Mucosa of descending colon (tissue), 3 donors: ENCODE measurements around the gene SOX6. TPM values are rescaled to one million over a fixed set of nuclear protein-coding genes. Genes with fewer than 3 reads are reported as not detected.
A peak's percentile ranks its signal among the peaks of the same experiment; 100 is the strongest.

ENCODE experiments used
- ATAC-seq: fragments of 200-7000 bp; cut with Tn5 transposase; one replicate; pipeline ENCODE4 v1.9.1; 2020; ENCODE audit warnings: mild to moderate bottlenecking, moderate library complexity
- DNase-seq, 3 donors: peaks; one replicate each; pipeline ENCODE4 v3.0.0-alpha.2; 2020
- H3K36me3 ChIP-seq: fragments of 200-600 bp; one replicate; pipeline ENCODE4 v1.8.0; 2021; ENCODE audit warnings: low read depth, mild to moderate bottlenecking
- H3K4me1 ChIP-seq: fragments of 200-600 bp; one replicate; pipeline ENCODE4 v1.8.0; 2021; ENCODE audit warnings: low read depth, mild to moderate bottlenecking
- H3K4me3 ChIP-seq: fragments of 200-600 bp; one replicate; pipeline ENCODE4 v1.8.0; 2021; ENCODE audit warnings: mild to moderate bottlenecking
- H3K9me3 ChIP-seq: fragments of 200-600 bp; one replicate; pipeline ENCODE4 v1.8.0; 2021; ENCODE audit warnings: mild to moderate bottlenecking
- intact Hi-C, 2 donors: fragments of 100-400 bp; cut with DNase I in 1 of 2; cut with micrococcal nuclease in 1 of 2; formaldehyde crosslinking; loops; one replicate each; pipeline versions ENCODE4 v1.11.0 to v1.11.1; 2022; cut with DNase I, micrococcal nuclease
- total RNA-seq, 3 donors: library from RNA; stranded (reverse); fragmentation: NEBNext Ultra II Directional in 2 of 3; extraction: Animal tissue kit (Norgen Biotek cat#: 25700) in 2 of 3; gene quantifications; one replicate each; pipeline versions ENCODE4 v1.2.1 to v1.2.4, GENCODE V29; 2021 to 2023
- TF ChIP-seq, protein P1 (sequence below): fragments of 200-600 bp; IDR thresholded peaks from one replicate; pipeline ENCODE4 v1.8.0; 2022; ENCODE audit warnings: antibody characterized with exemption, mild to moderate bottlenecking
- donor health status: DM: no; HTN: no; CAD: no; lungs with moderate emphysema.
- donor health status: DM: no; HTN: no; CAD: no.
- donor health status: DM: no; HTN: yes; CAD: no.

Gene SOX6
- total RNA-seq, 3 donors from 2014 or later = 5.8 to 6.5 (median 6.0) TPM

DNA sequence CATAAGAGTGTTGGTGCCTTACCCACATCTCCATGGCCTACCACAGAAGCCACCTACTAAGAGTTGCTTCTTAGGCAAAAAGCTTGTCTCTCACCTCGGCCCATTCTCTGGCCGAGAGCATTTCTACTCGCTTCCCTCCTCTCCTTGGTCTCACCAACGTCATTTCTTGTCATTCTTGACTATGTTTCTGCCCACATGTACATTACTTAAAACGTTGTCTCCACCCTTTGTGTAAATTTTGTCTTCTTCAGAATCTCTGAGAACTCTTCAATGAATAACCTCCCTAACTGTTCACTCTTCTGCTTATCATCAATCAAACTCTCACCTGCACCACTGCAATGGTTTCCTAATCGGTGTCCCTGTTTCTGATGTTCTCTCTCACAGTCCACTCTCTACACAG is 20.1 kb downstream of the SOX6 start:
- DNase-seq = peak in 1 of 3 donors; percentile 6
- H3K9me3 ChIP-seq = no peaks in the 10 kb centered on the region
- peak; percentile 15 for ATAC-seq
- intact Hi-C loops = no loop called here
- H3K4me3 ChIP-seq = no peak overlapping the region
- TF ChIP-seq, protein P1, sequence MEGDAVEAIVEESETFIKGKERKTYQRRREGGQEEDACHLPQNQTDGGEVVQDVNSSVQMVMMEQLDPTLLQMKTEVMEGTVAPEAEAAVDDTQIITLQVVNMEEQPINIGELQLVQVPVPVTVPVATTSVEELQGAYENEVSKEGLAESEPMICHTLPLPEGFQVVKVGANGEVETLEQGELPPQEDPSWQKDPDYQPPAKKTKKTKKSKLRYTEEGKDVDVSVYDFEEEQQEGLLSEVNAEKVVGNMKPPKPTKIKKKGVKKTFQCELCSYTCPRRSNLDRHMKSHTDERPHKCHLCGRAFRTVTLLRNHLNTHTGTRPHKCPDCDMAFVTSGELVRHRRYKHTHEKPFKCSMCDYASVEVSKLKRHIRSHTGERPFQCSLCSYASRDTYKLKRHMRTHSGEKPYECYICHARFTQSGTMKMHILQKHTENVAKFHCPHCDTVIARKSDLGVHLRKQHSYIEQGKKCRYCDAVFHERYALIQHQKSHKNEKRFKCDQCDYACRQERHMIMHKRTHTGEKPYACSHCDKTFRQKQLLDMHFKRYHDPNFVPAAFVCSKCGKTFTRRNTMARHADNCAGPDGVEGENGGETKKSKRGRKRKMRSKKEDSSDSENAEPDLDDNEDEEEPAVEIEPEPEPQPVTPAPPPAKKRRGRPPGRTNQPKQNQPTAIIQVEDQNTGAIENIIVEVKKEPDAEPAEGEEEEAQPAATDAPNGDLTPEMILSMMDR = no peak
- H3K36me3 ChIP-seq = no peaks in the 10 kb centered on the region
- H3K4me1 ChIP-seq = peaks cover 9% of the 10 kb centered on the region

DNA sequence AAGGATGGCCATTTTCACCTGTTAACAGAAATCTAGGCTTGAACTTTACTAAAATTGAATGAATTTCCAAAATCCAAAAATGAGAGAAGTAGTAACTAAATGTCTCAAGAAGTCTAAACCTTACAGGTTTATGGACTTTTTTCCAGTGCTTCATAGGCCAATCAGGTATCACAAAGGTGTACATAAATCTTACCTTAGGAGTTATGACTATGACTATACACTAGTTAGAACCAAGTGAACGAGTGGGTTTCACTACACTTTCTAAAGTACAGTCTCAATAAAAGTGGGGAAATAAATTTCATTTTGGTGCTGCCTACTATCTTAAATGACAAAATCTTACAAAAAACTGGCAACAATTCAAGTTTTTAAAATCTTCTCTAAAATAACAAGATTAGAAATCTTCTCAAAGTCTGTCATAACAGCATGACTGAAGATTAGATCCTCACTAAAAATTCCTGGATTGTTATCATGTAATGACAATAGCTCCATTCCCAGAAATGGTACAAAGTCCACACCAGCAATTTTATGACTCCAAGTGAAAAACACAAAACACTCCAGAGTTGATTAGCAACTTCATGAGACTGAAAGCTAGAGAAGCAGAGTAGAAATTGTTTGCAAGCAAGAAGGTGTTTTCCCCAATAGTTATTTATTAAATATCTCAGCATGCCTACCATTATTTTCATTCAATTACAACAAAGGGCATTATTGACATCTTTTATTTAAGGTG is 20.9 kb downstream of the SOX6 start:
- Histone ChIP-seq H3K9me3 (no peaks in the 10 kb centered on the region), H3K36me3 (no peaks in the 10 kb centered on the region), H3K4me1 (peaks cover 9% of the 10 kb centered on the region), H3K4me3 (no peak overlapping the region)
- intact Hi-C loops = no loop called here
- TF ChIP-seq, protein P1 = no peak
- DNase-seq (peak in 1 of 3 donors; percentile 33), ATAC-seq (peak; percentile 94)

DNA sequence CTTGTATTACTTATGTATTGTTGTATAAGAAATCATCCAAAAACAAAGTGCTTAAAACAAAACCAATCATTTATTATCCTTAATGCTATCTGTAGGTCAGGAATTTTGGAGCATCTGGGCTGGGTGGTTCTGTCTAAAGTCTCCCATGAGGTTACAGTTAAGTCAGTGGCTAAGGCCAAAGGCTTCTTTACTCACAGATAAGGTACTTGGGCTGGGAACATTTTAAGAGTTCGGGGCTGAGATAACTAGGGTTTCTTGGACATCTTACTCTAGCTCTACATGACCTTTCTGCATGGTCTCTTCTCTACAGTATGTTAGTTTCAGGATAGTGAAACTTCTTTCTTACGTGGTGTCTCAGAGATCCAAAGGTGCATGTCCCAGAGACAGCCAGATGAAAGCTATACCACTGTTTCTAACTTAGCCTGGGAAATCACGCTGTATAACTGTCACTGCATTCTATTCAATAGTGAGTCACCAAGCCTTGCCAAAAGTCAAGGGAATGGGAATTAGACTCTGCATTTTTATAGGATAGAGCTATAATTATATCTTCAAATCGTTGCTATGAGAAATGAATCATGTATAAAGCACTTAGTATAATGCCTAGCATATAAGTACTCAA is 29.6 kb downstream of the SOX6 start:
- TF ChIP-seq, protein P1 = no peak
- no peaks in the 10 kb centered on the region for H3K4me1 ChIP-seq
- ATAC-seq = no peak
- H3K9me3 ChIP-seq = no peaks in the 10 kb centered on the region
- DNase-seq = no peak
- H3K4me3 ChIP-seq = no peak overlapping the region
- no peaks in the 10 kb centered on the region for H3K36me3 ChIP-seq
- intact Hi-C loops = no loop called here

DNA sequence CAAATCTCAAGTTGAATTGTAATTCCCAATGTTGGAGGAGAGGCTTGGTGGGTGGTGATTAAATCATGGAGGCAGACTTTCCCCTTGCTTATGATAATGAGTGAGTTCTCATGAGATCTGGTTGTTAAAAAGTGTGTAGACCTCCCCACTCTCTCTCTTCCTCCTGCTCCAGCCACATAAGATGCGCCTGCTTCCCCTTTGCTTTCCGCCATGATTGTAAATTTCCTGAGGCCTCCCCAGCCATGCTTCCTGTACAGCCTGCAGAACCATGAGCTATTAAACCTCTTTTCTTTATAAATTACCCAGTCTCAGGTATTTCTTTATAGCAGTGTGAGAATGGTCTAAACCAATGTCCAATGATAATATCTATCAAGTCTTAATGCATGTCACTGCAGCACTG is 34.2 kb downstream of the SOX6 start:
- H3K4me1 ChIP-seq = no peaks in the 10 kb centered on the region
- no peak overlapping the region for H3K4me3 ChIP-seq
- intact Hi-C loops = no loop called here
- ATAC-seq (no peak), DNase-seq (no peak)
- no peaks in the 10 kb centered on the region for H3K36me3 ChIP-seq
- no peaks in the 10 kb centered on the region for H3K9me3 ChIP-seq
- TF ChIP-seq, protein P1 = no peak

DNA sequence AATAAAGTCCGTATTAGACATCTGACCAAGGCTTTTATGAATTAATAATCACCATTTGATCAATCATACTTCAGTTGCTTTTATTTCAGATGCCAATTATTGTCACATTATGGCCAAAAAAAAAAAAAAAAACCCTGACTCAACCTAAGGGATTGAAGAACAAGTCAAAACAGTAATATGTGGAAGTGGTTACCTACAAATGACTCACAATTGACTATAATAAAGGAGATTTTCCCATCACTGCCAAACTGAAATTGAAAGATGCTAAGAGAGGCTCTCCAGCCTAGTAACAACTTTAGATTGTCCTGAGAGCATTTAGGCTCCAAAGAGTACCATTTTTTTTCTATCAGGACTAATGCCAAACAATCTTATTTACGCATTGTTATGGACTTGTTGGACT is 35.2 kb downstream of the SOX6 start:
- DNase-seq (no peak), ATAC-seq (no peak)
- H3K36me3 ChIP-seq = no peaks in the 10 kb centered on the region
- TF ChIP-seq, protein P1 = no peak
- H3K9me3 ChIP-seq = no peaks in the 10 kb centered on the region
- intact Hi-C loops = no loop called here
- no peaks in the 10 kb centered on the region for H3K4me1 ChIP-seq
- H3K4me3 ChIP-seq = no peak overlapping the region
